Trophoblast cell (in vitro differentiated cells and primary cell): Measurements from ENCODE around the gene ORC5.

Source experiments
- DNase-seq, 2 donors: peaks; one replicate each; pipeline ENCODE4 v3.0.0-alpha.2; 2016
- H2AFZ ChIP-seq: 2 replicates; pipeline ENCODE4 v1.6.1; 2013; ENCODE audit warnings: low read length, moderate library complexity, mild to moderate bottlenecking; ENCODE audit not compliant: insufficient read depth, poor library complexity
- H2AK5ac ChIP-seq: 2 replicates; pipeline ENCODE4 v1.6.1; 2013; ENCODE audit warnings: mild to moderate bottlenecking, low read length
- H2BK120ac ChIP-seq: 2 replicates; pipeline ENCODE4 v1.6.1; 2013; ENCODE audit warnings: low read length, mild to moderate bottlenecking, moderate library complexity; ENCODE audit not compliant: insufficient read depth, poor library complexity
- H2BK12ac ChIP-seq: 2 replicates; pipeline ENCODE4 v1.6.1; 2013; ENCODE audit warnings: mild to moderate bottlenecking, low read length, moderate library complexity
- H2BK5ac ChIP-seq: 2 replicates; pipeline ENCODE4 v1.6.1; 2013; ENCODE audit warnings: low read length, low read depth, moderate library complexity, mild to moderate bottlenecking; ENCODE audit not compliant: poor library complexity
- H3K14ac ChIP-seq: 2 replicates; pipeline ENCODE4 v1.6.1; 2013; ENCODE audit warnings: mild to moderate bottlenecking, low read length
- H3K18ac ChIP-seq: 2 replicates; pipeline ENCODE4 v1.6.1; 2013; ENCODE audit warnings: mild to moderate bottlenecking, low read length
- H3K23ac ChIP-seq: 2 replicates; pipeline ENCODE4 v1.6.1; 2013; ENCODE audit warnings: low read length
- H3K27ac ChIP-seq: 2 replicates; pipeline ENCODE4 v1.5.1; 2013; ENCODE audit warnings: low read depth, mild to moderate bottlenecking, inconsistent platforms, low read length, moderate library complexity
- H3K27me3 ChIP-seq: 2 replicates; pipeline ENCODE4 v1.6.1; 2013; ENCODE audit warnings: inconsistent platforms, mild to moderate bottlenecking, low read length, moderate library complexity; ENCODE audit not compliant: insufficient read depth
- H3K36me3 ChIP-seq, 2 experiments: 1 replicate in 1 of 2; 2 replicates in 1 of 2; pipeline ENCODE4 v1.6.1; 2013; ENCODE audit warnings: low read length in 2 of 2, mild to moderate bottlenecking in 2 of 2, moderate library complexity in 1 of 2; ENCODE audit not compliant: insufficient read depth in 2 of 2, control insufficient read depth in 1 of 2
- H3K4ac ChIP-seq: 2 replicates; pipeline ENCODE4 v1.6.1; 2013; ENCODE audit warnings: low read depth, mild to moderate bottlenecking, low read length, moderate library complexity
- H3K4me1 ChIP-seq, 2 experiments: 1 replicate in 1 of 2; 2 replicates in 1 of 2; pipeline ENCODE4 v1.6.1; 2013; ENCODE audit warnings: low read length in 2 of 2, mild to moderate bottlenecking in 2 of 2, moderate library complexity in 1 of 2; ENCODE audit not compliant: insufficient read depth in 2 of 2, control insufficient read depth in 1 of 2
- H3K4me2 ChIP-seq: 2 replicates; pipeline ENCODE4 v1.6.1; 2013; ENCODE audit warnings: inconsistent platforms, mild to moderate bottlenecking, low read length, moderate library complexity
- H3K4me3 ChIP-seq: 2 replicates; pipeline ENCODE4 v1.5.1; 2013; ENCODE audit warnings: mild to moderate bottlenecking, low read depth, low read length, inconsistent platforms
- H3K79me1 ChIP-seq: one replicate; pipeline ENCODE4 v1.6.1; 2013; ENCODE audit warnings: low read length
- H3K79me2 ChIP-seq: 2 replicates; pipeline ENCODE4 v1.6.1; 2013; ENCODE audit warnings: low read length, mild to moderate bottlenecking; ENCODE audit not compliant: control insufficient read depth, insufficient read depth, poor library complexity
- H3K9ac ChIP-seq: 2 replicates; pipeline ENCODE4 v1.6.1; 2013; ENCODE audit warnings: mild to moderate bottlenecking, low read length
- H3K9me3 ChIP-seq: 2 replicates; pipeline ENCODE4 v1.6.1; 2013; ENCODE audit warnings: low read depth, mild to moderate bottlenecking, control low read depth, inconsistent platforms, low read length; ENCODE audit not compliant: insufficient read depth
- H4K12ac ChIP-seq: 2 replicates; pipeline ENCODE4 v1.6.1; 2013; ENCODE audit warnings: low read depth, mild to moderate bottlenecking, low read length, moderate library complexity
- H4K8ac ChIP-seq: 2 replicates; pipeline ENCODE4 v1.6.1; 2013; ENCODE audit warnings: low read depth, mild to moderate bottlenecking, low read length, moderate library complexity
- H4K91ac ChIP-seq: one replicate; pipeline ENCODE4 v1.6.1; 2013; ENCODE audit warnings: low read depth, mild to moderate bottlenecking, low read length, moderate library complexity
- WGBS: extraction: QIAGEN DNeasy Blood & Tissue Kit; methylation state at CpG from one replicate; pipeline ENCODE4 v1.1.7; 2013; ENCODE audit warnings: missing lambda C conversion rate; ENCODE audit not compliant: insufficient read length, insufficient coverage; ENCODE audit errors: extremely low coverage; 5-methylcytosine and 5-hydroxymethylcytosine counted together

Gene ORC5

DNA sequence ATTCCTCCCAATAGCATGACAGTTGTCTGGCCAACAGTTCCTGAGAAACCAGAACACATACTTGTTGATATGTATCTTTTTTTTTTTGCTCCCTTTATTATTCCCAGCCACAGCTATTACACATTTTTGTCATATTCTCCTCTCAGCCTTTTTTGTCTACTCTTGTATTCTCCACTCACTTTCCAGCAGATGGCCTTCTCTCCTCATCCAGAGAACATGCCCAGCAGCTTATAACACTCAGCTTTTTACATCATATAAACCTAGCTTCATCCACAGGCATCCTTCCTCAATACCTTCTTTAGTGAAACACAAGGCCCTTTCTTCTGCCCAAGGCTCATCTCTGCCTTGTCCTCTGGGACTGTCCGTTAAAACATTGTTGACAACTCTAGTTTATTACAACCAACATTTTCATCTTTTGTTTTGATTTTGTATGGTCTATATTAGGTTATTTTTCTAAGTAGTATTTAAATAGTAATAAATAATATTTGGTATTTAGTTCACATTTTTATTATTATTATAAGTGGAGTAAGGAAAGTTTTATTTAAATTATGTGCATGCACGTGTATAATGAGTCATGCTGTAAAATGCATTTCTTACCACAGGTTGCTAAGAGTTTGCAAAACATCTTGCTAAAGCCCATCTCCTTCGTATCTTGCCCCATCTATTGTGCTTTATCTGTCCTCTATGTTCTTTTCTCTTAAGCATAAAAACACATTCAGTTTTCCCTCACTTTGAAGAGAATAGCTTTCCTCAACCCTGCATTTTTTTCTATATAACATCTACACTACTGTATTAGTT lies 101.5 kb downstream of the ORC5 start:
- no peak overlapping the region for H2AK5ac ChIP-seq
- no peak overlapping the region for H3K4me2 ChIP-seq
- no peaks in the 10 kb centered on the region for H3K79me1 ChIP-seq
- no peak overlapping the region for H3K9ac ChIP-seq
- no peak overlapping the region for H2BK12ac ChIP-seq
- H3K14ac ChIP-seq = no peak overlapping the region
- H3K23ac ChIP-seq = no peak overlapping the region
- no peak overlapping the region for H2BK120ac ChIP-seq
- H2BK5ac ChIP-seq = no peak overlapping the region
- no peaks in the 10 kb centered on the region for H3K36me3 ChIP-seq
- no peaks in the 10 kb centered on the region for H3K27me3 ChIP-seq
- WGBS = no CpG with 5 or more reads among the region's 3 CpGs
- DNase-seq = peak in 1 of 2 donors; percentile 39
- H3K4me1 ChIP-seq = no peaks in the 10 kb centered on the region
- H4K12ac ChIP-seq = no peak overlapping the region
- no peak overlapping the region for H4K91ac ChIP-seq
- H3K27ac ChIP-seq = no peak overlapping the region
- H3K4me3 ChIP-seq = no peak overlapping the region
- no peaks in the 10 kb centered on the region for H3K9me3 ChIP-seq
- H3K79me2 ChIP-seq = no peaks in the 10 kb centered on the region
- H4K8ac ChIP-seq = no peak overlapping the region
- H2AFZ ChIP-seq = no peak overlapping the region
- H3K18ac ChIP-seq = no peak overlapping the region
- no peak overlapping the region for H3K4ac ChIP-seq

DNA sequence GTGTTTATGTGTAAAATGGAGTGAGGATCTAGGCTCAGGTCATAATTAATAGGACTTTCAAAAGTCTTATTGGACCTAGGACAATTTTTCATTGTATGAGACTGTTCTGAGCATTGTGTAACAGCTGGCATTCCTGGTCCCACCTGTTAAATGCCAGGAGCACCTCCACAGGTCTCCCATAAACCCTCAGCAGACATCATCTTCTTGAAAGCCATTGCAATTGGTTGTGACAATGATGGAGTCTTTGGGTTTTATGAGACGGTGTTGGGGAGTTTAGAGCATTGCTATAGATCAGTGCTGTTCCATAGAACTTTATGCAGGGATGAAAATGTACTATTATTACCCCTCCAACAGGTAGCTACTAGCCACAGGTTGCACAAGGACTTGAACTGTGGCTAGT lies 108.9 kb downstream of the ORC5 start:
- no peak overlapping the region for H4K91ac ChIP-seq
- no peaks in the 10 kb centered on the region for H3K36me3 ChIP-seq
- DNase-seq = no peak

DNA sequence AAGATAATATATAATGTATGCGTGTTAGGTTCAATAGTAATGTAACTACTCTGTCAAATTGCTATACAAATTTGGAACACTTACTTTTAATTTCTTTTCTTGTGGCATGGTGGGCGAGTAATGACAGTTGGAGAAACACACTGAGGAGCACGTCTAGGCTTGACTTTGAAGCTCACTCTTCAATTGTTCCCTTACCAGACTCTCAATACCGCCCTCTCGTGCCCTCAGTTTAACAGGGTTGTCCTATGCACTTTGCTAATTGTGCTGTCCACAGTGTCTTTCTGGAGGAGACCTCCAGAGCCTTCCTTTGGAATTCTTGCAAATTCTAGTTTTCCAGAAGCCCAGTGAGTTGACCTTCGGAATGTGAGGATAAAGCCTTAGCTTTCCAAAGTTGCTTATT lies 111.1 kb downstream of the ORC5 start:
- Histone ChIP-seq H3K27ac (no peak overlapping the region), H3K27me3 (no peaks in the 10 kb centered on the region), H3K36me3 (no peaks in the 10 kb centered on the region), H3K4me2 (no peak overlapping the region), H2AK5ac (no peak overlapping the region), H4K12ac (no peak overlapping the region), H3K18ac (no peak overlapping the region), H2BK5ac (no peak overlapping the region), H3K79me1 (no peaks in the 10 kb centered on the region), H3K9me3 (peaks cover 2% of the 10 kb centered on the region), H3K9ac (no peak overlapping the region), H3K14ac (no peak overlapping the region), H3K4me1 (no peaks in the 10 kb centered on the region), H3K23ac (no peak overlapping the region), H4K91ac (no peak overlapping the region), H3K79me2 (no peaks in the 10 kb centered on the region), H2AFZ (no peak overlapping the region), H3K4me3 (no peak overlapping the region), H4K8ac (no peak overlapping the region), H3K4ac (no peak overlapping the region), H2BK12ac (no peak overlapping the region), H2BK120ac (no peak overlapping the region)
- DNase-seq = peak in 1 of 2 donors; percentile 24
- no CpG with 5 or more reads among the region's 6 CpGs for WGBS

More for the DNA sequence above, 108.9 kb downstream of the ORC5 start:
- Histone ChIP-seq H2BK120ac (no peak overlapping the region), H3K23ac (no peak overlapping the region), H3K27ac (no peak overlapping the region), H4K8ac (no peak overlapping the region), H4K12ac (no peak overlapping the region), H3K27me3 (no peaks in the 10 kb centered on the region), H3K9ac (no peak overlapping the region), H3K79me1 (no peaks in the 10 kb centered on the region), H3K4me3 (no peak overlapping the region), H3K9me3 (peaks cover 2% of the 10 kb centered on the region), H2AFZ (no peak overlapping the region), H3K4me2 (no peak overlapping the region), H3K4ac (no peak overlapping the region), H3K18ac (no peak overlapping the region), H3K14ac (no peak overlapping the region), H3K79me2 (no peaks in the 10 kb centered on the region), H2BK12ac (no peak overlapping the region), H2BK5ac (no peak overlapping the region), H2AK5ac (no peak overlapping the region), H3K4me1 (no peaks in the 10 kb centered on the region)
- no CpG with 5 or more reads among the region's 1 CpG for WGBS

DNA sequence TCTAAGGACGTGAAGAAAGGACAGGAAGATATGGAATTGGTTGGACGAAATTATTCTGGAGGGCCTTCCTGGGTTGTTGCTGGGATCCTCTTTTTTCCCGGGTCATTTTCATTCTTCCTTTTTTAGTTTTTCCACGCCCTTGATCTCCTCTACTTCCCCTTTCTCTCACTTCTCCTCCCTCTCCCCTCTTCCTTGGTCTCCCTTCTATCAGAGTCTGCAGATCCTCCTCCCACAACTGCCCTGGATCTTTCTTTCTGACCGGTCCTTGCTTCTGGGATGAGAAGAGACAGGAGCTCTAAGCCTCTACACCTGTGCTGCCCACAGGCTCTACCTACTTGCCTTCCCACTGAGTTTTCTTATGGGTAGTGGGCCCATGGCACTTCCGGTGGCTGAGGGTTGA lies 114.7 kb downstream of the ORC5 start:
- no CpG with 5 or more reads among the region's 6 CpGs for WGBS

More for the DNA sequence above, 114.7 kb downstream of the ORC5 start:
- Histone ChIP-seq H2AK5ac (no peak overlapping the region), H3K23ac (no peak overlapping the region), H3K9me3 (no peaks in the 10 kb centered on the region), H3K36me3 (no peaks in the 10 kb centered on the region), H2BK12ac (no peak overlapping the region), H3K4me3 (no peak overlapping the region), H3K4me1 (no peaks in the 10 kb centered on the region), H3K4me2 (no peak overlapping the region), H3K79me2 (no peaks in the 10 kb centered on the region), H3K14ac (no peak overlapping the region), H4K12ac (no peak overlapping the region), H3K4ac (no peak overlapping the region), H3K27me3 (no peaks in the 10 kb centered on the region), H3K27ac (no peak overlapping the region), H3K18ac (no peak overlapping the region), H2BK120ac (no peak overlapping the region), H3K9ac (no peak overlapping the region), H2BK5ac (no peak overlapping the region), H2AFZ (no peak overlapping the region), H4K91ac (no peak overlapping the region), H4K8ac (no peak overlapping the region), H3K79me1 (no peaks in the 10 kb centered on the region)
- no peak for DNase-seq
